GM18505 (cell line): ENCODE results near the gene ZCCHC14.

Experiments
- ATAC-seq: cut with Tn5 transposase; IDR thresholded peaks from one replicate; pipeline ENCODE4 v1.9.1; 2021; ENCODE audit not compliant: unreplicated experiment
- POLR2A ChIP-seq: IDR thresholded peaks from 4 replicates; pipeline ENCODE4 v1.6.1; 2011; ENCODE audit warnings: borderline replicate concordance; ENCODE audit not compliant: insufficient read depth, insufficient read length; ENCODE audit errors: extremely low read depth

The ZCCHC14 gene

GRCh38 chr16:87468550-87468949, 24.3 kb downstream of the ZCCHC14 start:
- no peak for TF ChIP-seq POLR2A
- ATAC-seq, result no peak

- no peak for TF ChIP-seq POLR2A
- ATAC-seq, result no peak
Observed at GRCh38 chr16:87466975-87467501, 25.8 kb downstream of the ZCCHC14 start.

GRCh38 chr16:87465879-87466278, 26.9 kb downstream of the ZCCHC14 start:
- ATAC-seq, result no peak
- no peak for TF ChIP-seq POLR2A

GRCh38 chr16:87465306-87465705, 27.5 kb downstream of the ZCCHC14 start:
- ATAC-seq, result no peak
- no peak for TF ChIP-seq POLR2A

GRCh38 chr16:87464691-87465300, 28.0 kb downstream of the ZCCHC14 start:
- no peak for ATAC-seq
- no peak for TF ChIP-seq POLR2A

- ATAC-seq, result no peak
Observed at GRCh38 chr16:87463722-87464690, 28.8 kb downstream of the ZCCHC14 start.

GRCh38 chr16:87461466-87461991, 31.3 kb downstream of the ZCCHC14 start:
- no peak for TF ChIP-seq POLR2A
- no peak for ATAC-seq

More at GRCh38 chr16:87463722-87464690, 28.8 kb downstream of the ZCCHC14 start:
- no peak for TF ChIP-seq POLR2A

- no peak for ATAC-seq
- no peak for TF ChIP-seq POLR2A
Observed at GRCh38 chr16:87460936-87461335, 31.9 kb downstream of the ZCCHC14 start.

- ATAC-seq, result no peak
- no peak for TF ChIP-seq POLR2A
Observed at GRCh38 chr16:87459833-87460232, 33.0 kb downstream of the ZCCHC14 start.

- ATAC-seq, result no peak
- TF ChIP-seq POLR2A, result no peak
Observed at GRCh38 chr16:87459027-87459426, 33.8 kb downstream of the ZCCHC14 start.

- no peak for ATAC-seq
Observed at GRCh38 chr16:87458424-87458915, 34.4 kb downstream of the ZCCHC14 start.

GRCh38 chr16:87457709-87458423, 35.0 kb downstream of the ZCCHC14 start:
- TF ChIP-seq POLR2A, result no peak

More at GRCh38 chr16:87458424-87458915, 34.4 kb downstream of the ZCCHC14 start:
- TF ChIP-seq POLR2A, result no peak

GRCh38 chr16:87457061-87457611, 35.7 kb downstream of the ZCCHC14 start:
- TF ChIP-seq POLR2A, result no peak
- no peak for ATAC-seq

More at GRCh38 chr16:87457709-87458423, 35.0 kb downstream of the ZCCHC14 start:
- ATAC-seq, result no peak

GRCh38 chr16:87454391-87454790, 38.4 kb downstream of the ZCCHC14 start:
- no peak for TF ChIP-seq POLR2A
- ATAC-seq, result no peak
